OCI-LY7 (cell line): ENCODE data around the gene FBLN2.

Experiments used
- EZH2phosphoT487 ChIP-seq: fragments of 200-600 bp; sonication (generic); IDR thresholded peaks from 2 replicates; pipeline ENCODE4 v1.6.1; 2018; ENCODE audit warnings: low read depth, borderline replicate concordance, mild to moderate bottlenecking, mixed run types, antibody characterized with exemption, low read length, moderate library complexity, mixed read lengths
- TF ChIP-seq, protein P1 (sequence below): fragments of 200-600 bp; sonication (generic); conservative IDR thresholded peaks from 2 replicates; pipeline ENCODE4 v1.5.1; 2014; ENCODE audit warnings: mild to moderate bottlenecking, antibody characterized with exemption, low read length, moderate library complexity, mixed read lengths

DNA sequence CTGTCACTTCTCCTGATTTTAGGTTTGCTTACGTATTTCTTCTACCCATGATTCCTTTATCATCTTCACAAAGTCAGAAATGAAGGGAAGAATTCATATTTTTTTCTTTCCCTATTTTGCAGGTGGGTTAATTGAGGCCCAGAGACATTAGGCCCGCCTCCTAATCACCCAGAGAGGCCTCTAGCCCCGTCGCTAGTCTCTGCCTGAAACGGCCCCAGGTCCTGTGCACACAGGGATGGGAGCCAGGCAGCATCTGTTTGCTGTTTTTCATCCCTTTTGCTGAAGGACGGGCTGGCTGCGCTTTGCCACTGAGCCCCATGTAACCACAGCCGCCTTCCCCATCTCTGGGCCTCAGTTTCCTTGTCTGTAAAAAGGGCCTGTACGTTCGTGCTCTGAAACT lies 135.9 kb downstream of the FBLN2 start:
- TF ChIP-seq, protein P1, sequence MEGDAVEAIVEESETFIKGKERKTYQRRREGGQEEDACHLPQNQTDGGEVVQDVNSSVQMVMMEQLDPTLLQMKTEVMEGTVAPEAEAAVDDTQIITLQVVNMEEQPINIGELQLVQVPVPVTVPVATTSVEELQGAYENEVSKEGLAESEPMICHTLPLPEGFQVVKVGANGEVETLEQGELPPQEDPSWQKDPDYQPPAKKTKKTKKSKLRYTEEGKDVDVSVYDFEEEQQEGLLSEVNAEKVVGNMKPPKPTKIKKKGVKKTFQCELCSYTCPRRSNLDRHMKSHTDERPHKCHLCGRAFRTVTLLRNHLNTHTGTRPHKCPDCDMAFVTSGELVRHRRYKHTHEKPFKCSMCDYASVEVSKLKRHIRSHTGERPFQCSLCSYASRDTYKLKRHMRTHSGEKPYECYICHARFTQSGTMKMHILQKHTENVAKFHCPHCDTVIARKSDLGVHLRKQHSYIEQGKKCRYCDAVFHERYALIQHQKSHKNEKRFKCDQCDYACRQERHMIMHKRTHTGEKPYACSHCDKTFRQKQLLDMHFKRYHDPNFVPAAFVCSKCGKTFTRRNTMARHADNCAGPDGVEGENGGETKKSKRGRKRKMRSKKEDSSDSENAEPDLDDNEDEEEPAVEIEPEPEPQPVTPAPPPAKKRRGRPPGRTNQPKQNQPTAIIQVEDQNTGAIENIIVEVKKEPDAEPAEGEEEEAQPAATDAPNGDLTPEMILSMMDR = no peak
- TF ChIP-seq EZH2phosphoT487 = no peak
